ENCODE data around the gene MRPS18B. TPM values are rescaled to one million over a fixed set of nuclear protein-coding genes. Genes with fewer than 3 reads are reported as not detected.
A peak's percentile ranks its signal among the peaks of the same experiment; 100 is the strongest.

MRPS18B gene
- total and polyA plus RNA-seq, 2 of the 13 experiments (the other 11 are each of a cell fraction or from before 2014, with no cell fraction given) = 125 to 131 TPM

GRCh38 chr6:30571075-30571761, 46.4 kb upstream of the MRPS18B start, which contains the start of gene ABCF1 (continued):
- peak; percentile 38; the same call in 1 of the 2 replicates for TF ChIP-seq GATAD2A (CRISPR knock-in tag; IDR thresholded peaks at IDR 0.05)
- TF ChIP-seq, protein P1, sequence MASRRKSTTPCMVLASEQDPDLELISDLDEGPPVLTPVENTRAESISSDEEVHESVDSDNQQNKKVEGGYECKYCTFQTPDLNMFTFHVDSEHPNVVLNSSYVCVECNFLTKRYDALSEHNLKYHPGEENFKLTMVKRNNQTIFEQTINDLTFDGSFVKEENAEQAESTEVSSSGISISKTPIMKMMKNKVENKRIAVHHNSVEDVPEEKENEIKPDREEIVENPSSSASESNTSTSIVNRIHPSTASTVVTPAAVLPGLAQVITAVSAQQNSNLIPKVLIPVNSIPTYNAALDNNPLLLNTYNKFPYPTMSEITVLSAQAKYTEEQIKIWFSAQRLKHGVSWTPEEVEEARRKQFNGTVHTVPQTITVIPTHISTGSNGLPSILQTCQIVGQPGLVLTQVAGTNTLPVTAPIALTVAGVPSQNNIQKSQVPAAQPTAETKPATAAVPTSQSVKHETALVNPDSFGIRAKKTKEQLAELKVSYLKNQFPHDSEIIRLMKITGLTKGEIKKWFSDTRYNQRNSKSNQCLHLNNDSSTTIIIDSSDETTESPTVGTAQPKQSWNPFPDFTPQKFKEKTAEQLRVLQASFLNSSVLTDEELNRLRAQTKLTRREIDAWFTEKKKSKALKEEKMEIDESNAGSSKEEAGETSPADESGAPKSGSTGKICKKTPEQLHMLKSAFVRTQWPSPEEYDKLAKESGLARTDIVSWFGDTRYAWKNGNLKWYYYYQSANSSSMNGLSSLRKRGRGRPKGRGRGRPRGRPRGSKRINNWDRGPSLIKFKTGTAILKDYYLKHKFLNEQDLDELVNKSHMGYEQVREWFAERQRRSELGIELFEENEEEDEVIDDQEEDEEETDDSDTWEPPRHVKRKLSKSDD (CRISPR knock-in tag; IDR thresholded peaks at IDR 0.05; ENCODE audit: low read depth) = peak; percentile 88; the same call in 1 of the 2 replicates
- peak; percentile 98 for TF ChIP-seq WIZ (CRISPR knock-in tag; IDR thresholded peaks at IDR 0.05)
- 0 out of 2 replicates have a peak, but pooled peaks have one; percentile 36 for TF ChIP-seq HNF1A (IDR thresholded peaks at IDR 0.05; ENCODE audit: low read depth)
- peak; percentile 90 for TF ChIP-seq HNF1A (CRISPR knock-in tag; IDR thresholded peaks at IDR 0.05; ENCODE audit: borderline replicate concordance)
- TF ChIP-seq SP140L (CRISPR knock-in tag; IDR thresholded peaks at IDR 0.05; ENCODE audit: borderline replicate concordance) = peak; percentile 82; the same call in 1 of the 2 replicates
- TF ChIP-seq HDAC6 (IDR thresholded peaks at IDR 0.05; ENCODE audit: low read depth, low read length) = no peak
- TF ChIP-seq ZNF235 (CRISPR knock-in tag; IDR thresholded peaks at IDR 0.05; ENCODE audit: borderline replicate concordance) = peak; percentile 82
- no peak for TF ChIP-seq TAF15 (IDR thresholded peaks at IDR 0.05; ENCODE audit: low read depth, low read length, poor library complexity, severe bottlenecking)
- TF ChIP-seq, protein P2, sequence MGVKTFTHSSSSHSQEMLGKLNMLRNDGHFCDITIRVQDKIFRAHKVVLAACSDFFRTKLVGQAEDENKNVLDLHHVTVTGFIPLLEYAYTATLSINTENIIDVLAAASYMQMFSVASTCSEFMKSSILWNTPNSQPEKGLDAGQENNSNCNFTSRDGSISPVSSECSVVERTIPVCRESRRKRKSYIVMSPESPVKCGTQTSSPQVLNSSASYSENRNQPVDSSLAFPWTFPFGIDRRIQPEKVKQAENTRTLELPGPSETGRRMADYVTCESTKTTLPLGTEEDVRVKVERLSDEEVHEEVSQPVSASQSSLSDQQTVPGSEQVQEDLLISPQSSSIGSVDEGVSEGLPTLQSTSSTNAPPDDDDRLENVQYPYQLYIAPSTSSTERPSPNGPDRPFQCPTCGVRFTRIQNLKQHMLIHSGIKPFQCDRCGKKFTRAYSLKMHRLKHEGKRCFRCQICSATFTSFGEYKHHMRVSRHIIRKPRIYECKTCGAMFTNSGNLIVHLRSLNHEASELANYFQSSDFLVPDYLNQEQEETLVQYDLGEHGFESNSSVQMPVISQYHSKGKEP (CRISPR knock-in tag; IDR thresholded peaks at IDR 0.05) = no peak; the same call in 1 of the 2 replicates
- TF ChIP-seq SMARCE1 (IDR thresholded peaks at IDR 0.05; ENCODE audit: borderline replicate concordance) = no peak
- 0 out of 2 replicates have a peak, but pooled peaks have one; percentile 36 for TF ChIP-seq NFIC (IDR thresholded peaks at IDR 0.05; ENCODE audit: low read length)
- peak; percentile 92 for TF ChIP-seq ZNF839 (CRISPR knock-in tag; IDR thresholded peaks at IDR 0.05; ENCODE audit: borderline replicate concordance)
- peak; percentile 92 for TF ChIP-seq HOXD1 (CRISPR knock-in tag; IDR thresholded peaks at IDR 0.05)
- TF ChIP-seq MBD4 (IDR thresholded peaks at IDR 0.05; ENCODE audit: borderline replicate concordance, low read length) = no peak
- TF ChIP-seq FIP1L1 (IDR thresholded peaks at IDR 0.05; ENCODE audit: borderline replicate concordance, insufficient read depth, low read depth, low read length) = no peak
- peak; percentile 94 for TF ChIP-seq ZNF605 (CRISPR knock-in tag; IDR thresholded peaks at IDR 0.05)
- 0 out of 2 replicates have a peak, but pooled peaks have one; percentile 27 for TF ChIP-seq RFX3 (CRISPR knock-in tag; IDR thresholded peaks at IDR 0.05)
- TF ChIP-seq TEF (CRISPR knock-in tag; IDR thresholded peaks at IDR 0.05) = peak; percentile 85
- TF ChIP-seq NCOA1 (CRISPR knock-in tag; IDR thresholded peaks at IDR 0.05) = no peak

All from HepG2 (cell line).